ENCODE data around the gene CNR2.
"Not testable (repeated sequence)": the region's sequence is repeated elsewhere in the genome, so short reads cannot be mapped to it uniquely, and the experiment has no call there.

CNR2 gene

GRCh38 chr1:23827717-23828116 is 85.4 kb downstream of the CNR2 start:
- DNase-seq, result no peak

- not testable (repeated sequence) for DNase-seq
Observed at GRCh38 chr1:23826590-23826989, 86.6 kb downstream of the CNR2 start.

- DNase-seq, result no peak
Observed at GRCh38 chr1:23825762-23826522, 87.2 kb downstream of the CNR2 start.

GRCh38 chr1:23825076-23825761 is 87.9 kb downstream of the CNR2 start, which contains the start of gene HMGCL:
Gene HMGCL (minus strand): TSS chr1:23825429. CDS start chr1:23825415, 14 bp downstream.
- DNase-seq, result peak; percentile 78 to 86

- no peak for DNase-seq
Observed at GRCh38 chr1:23824711-23825075, 88.5 kb downstream of the CNR2 start.

- no peak for DNase-seq
Observed at GRCh38 chr1:23823767-23824166, 89.4 kb downstream of the CNR2 start.
